ENCODE results near the gene SLC17A9. TPM values are rescaled to one million over a fixed set of nuclear protein-coding genes. Genes with fewer than 3 reads are reported as not detected.

SLC17A9 gene
- total RNA-seq, 4 donors from 2014 or later, result 0.31 to 3.9 (median 1.4) TPM

GRCh38 chr20:62966212-62967148 is 14.0 kb downstream of the SLC17A9 start:
- no peak for DNase-seq
- no peaks in the 10 kb centered on the region for H3K4me1 ChIP-seq
- no peaks in the 10 kb centered on the region for H3K9me3 ChIP-seq
- H3K27me3 ChIP-seq, result peaks cover 0 to 39% (median 1%) of the 10 kb centered on the region in 4 donors
- no peak overlapping the region for H3K27ac ChIP-seq
- H3K4me3 ChIP-seq, result no peak overlapping the region
- no peaks in the 10 kb centered on the region for H3K36me3 ChIP-seq
- WGBS, 2 donors, result 67 to 87% methylated on average over 6 to 14 of the region's 27 CpGs
- TF ChIP-seq POLR2A (IDR thresholded peaks at IDR 0.05), result no peak
- no peak for TF ChIP-seq CTCF (IDR thresholded peaks at IDR 0.05)
- intact Hi-C loops (cut with DNase I), result no loop called here

GRCh38 chr20:62967149-62967501 is 14.6 kb downstream of the SLC17A9 start:
- 100% methylated on average over 3 of the region's 6 CpGs; no CpG with 5 or more reads in 1 of the 2 donors for WGBS, 2 donors
- H3K4me3 ChIP-seq, result no peak overlapping the region
- no peak for DNase-seq
- H3K9me3 ChIP-seq, result no peaks in the 10 kb centered on the region
- intact Hi-C loops (cut with DNase I), result no loop called here
- H3K27ac ChIP-seq, result no peak overlapping the region
- H3K27me3 ChIP-seq, result peaks cover 0 to 45% (median 1%) of the 10 kb centered on the region in 4 donors
- no peaks in the 10 kb centered on the region for H3K4me1 ChIP-seq
- H3K36me3 ChIP-seq, result no peaks in the 10 kb centered on the region
- no peak for TF ChIP-seq CTCF (IDR thresholded peaks at IDR 0.05)
- no peak for TF ChIP-seq POLR2A (IDR thresholded peaks at IDR 0.05)

GRCh38 chr20:62967628-62968351 is 15.3 kb downstream of the SLC17A9 start:
- WGBS, 2 donors, result 84 to 90% methylated on average over 20 to 25 of the region's 27 CpGs
- TF ChIP-seq CTCF (IDR thresholded peaks at IDR 0.05) (no peak), POLR2A (IDR thresholded peaks at IDR 0.05) (no peak)
- Histone ChIP-seq H3K4me1 (peaks cover 4 to 5% (median 5%) of the 10 kb centered on the region in 3 donors), H3K27me3 (peaks cover 0 to 52% (median 3%) of the 10 kb centered on the region in 4 donors), H3K9me3 (no peaks in the 10 kb centered on the region), H3K27ac (no peak overlapping the region), H3K36me3 (no peaks in the 10 kb centered on the region), H3K4me3 (no peak overlapping the region)
- intact Hi-C loops (cut with DNase I), result no loop called here
- no peak for DNase-seq

GRCh38 chr20:62968378-62969178 is 16.1 kb downstream of the SLC17A9 start:
- TF ChIP-seq POLR2A (IDR thresholded peaks at IDR 0.05) (no peak), CTCF (IDR thresholded peaks at IDR 0.05) (no peak)
- WGBS, 2 donors, result 62 to 68% methylated on average over 10 to 20 of the region's 21 CpGs
- H3K9me3 ChIP-seq, result no peaks in the 10 kb centered on the region
- H3K27me3 ChIP-seq, result peaks cover 0 to 60% (median 8%) of the 10 kb centered on the region in 4 donors
- no peak overlapping the region for H3K27ac ChIP-seq
- peaks cover 6 to 12% (median 7%) of the 10 kb centered on the region in 3 donors for H3K4me1 ChIP-seq
- intact Hi-C loops (cut with DNase I), result no loop called here
- no peaks in the 10 kb centered on the region for H3K36me3 ChIP-seq
- H3K4me3 ChIP-seq, result no peak overlapping the region
- no peak for DNase-seq

Measured in esophagus squamous epithelium (tissue), 5 donors.